Left lung (tissue), 10 donors: ENCODE results near the gene GMPS. TPM values are rescaled to one million over a fixed set of nuclear protein-coding genes. Genes with fewer than 3 reads are reported as not detected.
"Not testable (repeated sequence)": the region's sequence is repeated elsewhere in the genome, so short reads cannot be mapped to it uniquely, and the experiment has no call there.

Experiments used
- ATAC-seq: fragments of 200-7000 bp; cut with Tn5 transposase; one replicate; pipeline ENCODE4 v1.9.1; 2020; ENCODE audit warnings: moderate library complexity
- DNase-seq, 4 donors: peaks; one replicate each; pipeline ENCODE4 v3.0.0-alpha.2; 2013 to 2020
- H3K27ac ChIP-seq, 2 donors: fragments of 200-600 bp; sonication (generic) in 1 of 2; one replicate each; pipeline versions ENCODE4 v1.5.0 to v1.8.0; 2020 to 2021
- H3K27me3 ChIP-seq, 2 donors: fragments of 200-600 bp; sonication (generic) in 1 of 2; one replicate each; pipeline versions ENCODE4 v1.5.0 to v1.8.0; 2020 to 2021
- H3K36me3 ChIP-seq, 2 donors: fragments of 200-600 bp; sonication (generic) in 1 of 2; one replicate each; pipeline versions ENCODE4 v1.5.0 to v1.8.0; 2020 to 2021
- H3K4me1 ChIP-seq, 2 donors: fragments of 200-600 bp; one replicate each; pipeline ENCODE4 v1.8.0; 2021
- H3K4me3 ChIP-seq, 2 donors: fragments of 200-600 bp; sonication (generic) in 1 of 2; one replicate each; pipeline versions ENCODE4 v1.5.0 to v1.8.0; 2020 to 2021; ENCODE audit warnings: mild to moderate bottlenecking in 1 of 2
- H3K9me3 ChIP-seq, 2 donors: fragments of 200-600 bp; sonication (generic) in 1 of 2; one replicate each; pipeline versions ENCODE4 v1.5.0 to v1.8.0; 2020 to 2021
- intact Hi-C, 2 donors: fragments of 100-400 bp; cut with DNase I; formaldehyde crosslinking; loops; one replicate each; pipeline versions ENCODE4 v1.11.2 to v1.14.2; 2022
- polyA plus RNA-seq, 6 donors: library from polyadenylated mRNA; unstranded; fragments of 120-200 nt; gene quantifications; one replicate each; pipeline ENCODE4 v1.2.1, GENCODE V29; 2013; ENCODE audit not compliant: insufficient read length in 6 of 6
- total RNA-seq, 2 donors: library from RNA; stranded (reverse); fragmentation: NEBNext Ultra II Directional; extraction: Animal tissue kit (Norgen Biotek cat#: 25700); gene quantifications; one replicate each; pipeline ENCODE4 v1.2.1, GENCODE V29; 2021
- TF ChIP-seq, protein P1 (sequence below), 2 donors: fragments of 200-600 bp; sonication (generic) in 1 of 2; IDR thresholded peaks; one replicate each; pipeline versions ENCODE4 v1.5.0 to v1.8.0; 2021; ENCODE audit warnings: antibody characterized with exemption in 2 of 2
- donor health status: DM: no; HTN: yes; CAD: no.
- donor health status: DM: no; HTN: no; CAD: no.

GMPS gene
- total and polyA plus RNA-seq, 8 donors: 46.0 to 72.3 (median 60.0) TPM

DNA sequence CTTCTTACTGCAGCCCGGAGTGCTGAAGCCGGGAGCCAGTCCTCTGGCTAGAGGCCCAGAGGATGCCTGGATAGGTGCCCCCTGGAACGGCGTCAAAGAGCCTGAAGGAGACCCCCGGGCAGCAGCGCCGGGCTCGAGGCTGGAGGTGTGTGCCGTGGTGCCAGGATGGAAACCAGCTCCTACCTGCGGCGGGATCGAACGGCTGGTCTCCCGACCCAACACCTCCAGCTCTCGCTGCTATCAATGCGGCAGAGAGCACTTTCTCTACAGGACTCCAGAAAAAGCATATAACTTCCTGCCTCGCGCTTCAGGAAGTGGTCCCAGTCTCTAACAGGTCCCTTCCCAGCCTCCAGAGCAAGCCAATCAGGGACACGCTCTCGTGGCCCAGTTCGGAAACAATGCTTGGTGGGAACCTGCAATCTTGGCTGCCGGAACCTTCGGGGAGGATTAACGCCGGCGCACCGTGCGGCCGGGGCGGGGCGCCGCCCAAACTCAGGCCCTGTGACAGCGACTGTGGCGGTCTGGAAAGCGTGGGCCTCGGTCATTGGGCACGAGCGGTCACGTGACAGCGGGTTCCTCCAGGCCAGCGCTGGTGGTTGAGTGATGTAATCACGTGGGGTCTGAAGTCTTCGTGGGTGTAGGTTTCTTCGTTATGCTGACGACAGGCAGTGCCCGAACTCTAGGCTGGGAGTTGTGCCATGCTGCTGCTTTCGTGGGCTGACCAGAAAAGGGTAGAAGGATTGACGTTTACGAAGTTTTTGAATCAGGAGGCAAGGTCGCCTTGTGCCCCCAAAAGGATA, 16.1 kb upstream of the GMPS start, which contains the start of gene SLC33A1:
Gene SLC33A1, minus strand, starts transcription at position 287 of the 800 bp plus-strand sequence. CDS start 430 bp downstream, outside the sequence.
- H3K9me3 ChIP-seq: no peaks in the 10 kb centered on the region
- ATAC-seq (peak; percentile 98), DNase-seq (peak; percentile 98 to 100 (median 99))
- peaks cover 0 to 7% of the 10 kb centered on the region in 2 donors for H3K36me3 ChIP-seq
- intact Hi-C loops: no loop called here
- peak within 1 kb of the TSS; percentile 96 to 97 for H3K27ac ChIP-seq
- peak within 1 kb of the TSS; percentile 78 for H3K4me3 ChIP-seq
- TF ChIP-seq, protein P1, sequence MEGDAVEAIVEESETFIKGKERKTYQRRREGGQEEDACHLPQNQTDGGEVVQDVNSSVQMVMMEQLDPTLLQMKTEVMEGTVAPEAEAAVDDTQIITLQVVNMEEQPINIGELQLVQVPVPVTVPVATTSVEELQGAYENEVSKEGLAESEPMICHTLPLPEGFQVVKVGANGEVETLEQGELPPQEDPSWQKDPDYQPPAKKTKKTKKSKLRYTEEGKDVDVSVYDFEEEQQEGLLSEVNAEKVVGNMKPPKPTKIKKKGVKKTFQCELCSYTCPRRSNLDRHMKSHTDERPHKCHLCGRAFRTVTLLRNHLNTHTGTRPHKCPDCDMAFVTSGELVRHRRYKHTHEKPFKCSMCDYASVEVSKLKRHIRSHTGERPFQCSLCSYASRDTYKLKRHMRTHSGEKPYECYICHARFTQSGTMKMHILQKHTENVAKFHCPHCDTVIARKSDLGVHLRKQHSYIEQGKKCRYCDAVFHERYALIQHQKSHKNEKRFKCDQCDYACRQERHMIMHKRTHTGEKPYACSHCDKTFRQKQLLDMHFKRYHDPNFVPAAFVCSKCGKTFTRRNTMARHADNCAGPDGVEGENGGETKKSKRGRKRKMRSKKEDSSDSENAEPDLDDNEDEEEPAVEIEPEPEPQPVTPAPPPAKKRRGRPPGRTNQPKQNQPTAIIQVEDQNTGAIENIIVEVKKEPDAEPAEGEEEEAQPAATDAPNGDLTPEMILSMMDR (IDR thresholded peaks at IDR 0.05): no peak
- H3K4me1 ChIP-seq: peaks cover 25 to 35% of the 10 kb centered on the region in 2 donors
- no peaks in the 10 kb centered on the region for H3K27me3 ChIP-seq

DNA sequence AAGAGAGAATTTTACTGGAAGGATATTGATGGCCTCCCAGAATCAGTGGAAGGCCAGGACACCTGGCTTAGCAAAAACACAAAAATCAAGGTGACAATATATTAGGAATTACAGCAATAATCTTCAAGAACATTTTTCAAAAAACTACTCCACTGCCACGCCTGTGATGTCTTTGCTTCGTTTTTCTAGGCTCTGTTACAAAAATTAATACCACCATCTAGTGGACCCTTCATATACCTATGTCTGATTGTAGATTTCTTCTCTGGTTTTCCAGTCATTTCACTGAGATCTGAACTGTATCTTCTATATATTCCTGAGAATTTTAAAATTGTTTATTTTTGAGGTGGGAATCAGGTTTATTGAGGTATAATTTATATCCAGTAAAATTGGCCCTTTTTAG, 10.6 kb upstream of the GMPS start:
- Histone ChIP-seq H3K9me3 (no peaks in the 10 kb centered on the region), H3K4me3 (no peak overlapping the region), H3K27ac (no peak overlapping the region), H3K36me3 (no peaks in the 10 kb centered on the region), H3K27me3 (no peaks in the 10 kb centered on the region), H3K4me1 (no peaks in the 10 kb centered on the region)
- TF ChIP-seq, protein P1 (IDR thresholded peaks at IDR 0.05): no peak
- intact Hi-C loops: no loop called here
- DNase-seq (peak in 1 of 4 donors; percentile 30), ATAC-seq (peak; percentile 50)

- H3K4me3 ChIP-seq, DNase-seq, H3K9me3 ChIP-seq, H3K27me3 ChIP-seq, intact Hi-C loops, H3K4me1 ChIP-seq, ATAC-seq, H3K27ac ChIP-seq, H3K36me3 ChIP-seq: not testable (repeated sequence)
Observed at GRCh38 chr3:155860424-155860823, 10.0 kb upstream of the GMPS start.

DNA sequence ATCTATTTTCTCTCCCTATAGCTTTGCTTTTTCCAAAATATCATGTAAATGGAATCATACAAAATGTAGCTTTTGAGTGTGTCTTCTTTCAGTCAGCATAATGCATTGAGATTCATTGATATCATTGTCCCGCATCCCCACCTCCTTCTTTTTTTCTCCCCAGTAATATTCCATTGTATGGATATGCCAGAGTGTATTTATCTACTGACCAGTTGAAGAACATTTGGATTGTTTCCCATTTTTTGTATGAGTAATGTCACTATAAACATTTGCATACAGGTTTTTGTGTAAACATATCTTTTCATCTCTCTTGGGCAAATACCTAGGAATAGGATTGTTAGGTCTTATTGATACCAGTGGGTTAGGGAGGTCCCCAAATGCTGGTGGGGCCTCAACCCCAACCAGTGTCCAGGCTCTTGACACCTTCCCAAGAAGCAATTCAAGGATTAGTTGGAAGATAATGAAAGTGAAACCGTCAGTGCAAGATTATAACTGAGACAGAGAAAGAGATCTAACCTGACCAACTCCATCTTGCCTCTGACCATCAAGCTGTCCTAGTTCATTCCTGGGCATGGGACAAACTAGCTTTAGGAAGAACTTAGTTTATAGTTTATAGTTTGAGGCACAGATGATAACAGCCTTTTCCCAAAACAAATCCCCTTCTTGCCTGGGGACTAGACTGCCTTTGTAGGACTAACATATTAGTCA, 8.8 kb upstream of the GMPS start:
- TF ChIP-seq, protein P1 (IDR thresholded peaks at IDR 0.05): no peak
- H3K27me3 ChIP-seq: no peaks in the 10 kb centered on the region
- DNase-seq (no peak), ATAC-seq (no peak)
- no peaks in the 10 kb centered on the region for H3K9me3 ChIP-seq
- intact Hi-C loops: no loop called here
- no peaks in the 10 kb centered on the region for H3K4me1 ChIP-seq
- no peak overlapping the region for H3K27ac ChIP-seq
- H3K4me3 ChIP-seq: no peak overlapping the region
- H3K36me3 ChIP-seq: no peaks in the 10 kb centered on the region

GRCh38 chr3:155862290-155862982, 8.0 kb upstream of the GMPS start:
- H3K27me3 ChIP-seq, H3K4me1 ChIP-seq, H3K4me3 ChIP-seq, ATAC-seq, H3K27ac ChIP-seq, DNase-seq, H3K36me3 ChIP-seq, intact Hi-C loops, H3K9me3 ChIP-seq: not testable (repeated sequence)
